Activated naive CD4-positive, alpha-beta T cell treated with anti-CD3 and anti-CD28 coated beads, Interleukin-2, amount 10 ng/mL, durations not matched to agents 7 days and 5 days (primary cell): ENCODE measurements around the gene SPESP1.
"Not testable (repeated sequence)": the region's sequence is repeated elsewhere in the genome, so short reads cannot be mapped to it uniquely, and the experiment has no call there.

Source experiments
- CTCF ChIA-PET: fragments of 350-600 bp; sonication (Branson Sonifier 250); formaldehyde crosslinking; loops from one replicate; lab custom pipeline; 2021; ENCODE audit warnings: antibody characterized with exemption; lab: Charles Lee
- DNase-seq: peaks from one replicate; pipeline ENCODE4 v3.0.0-alpha.2; 2020
- H3K27ac Mint-ChIP-seq: one replicate; pipeline ENCODE4 v1.8.0; 2021; ENCODE audit warnings: mild to moderate bottlenecking, moderate library complexity, mixed read lengths
- H3K27me3 Mint-ChIP-seq: one replicate; pipeline ENCODE4 v1.8.0; 2021; ENCODE audit warnings: mild to moderate bottlenecking, mixed read lengths
- H3K36me3 Mint-ChIP-seq: one replicate; pipeline ENCODE4 v1.8.0; 2021; ENCODE audit warnings: mixed read lengths
- H3K4me1 Mint-ChIP-seq: one replicate; pipeline ENCODE4 v1.8.0; 2021; ENCODE audit warnings: mixed read lengths
- H3K4me3 Mint-ChIP-seq: one replicate; pipeline ENCODE4 v1.8.0; 2021; ENCODE audit warnings: mild to moderate bottlenecking, moderate library complexity, mixed read lengths
- H3K9me3 Mint-ChIP-seq: one replicate; pipeline ENCODE4 v1.8.0; 2021; ENCODE audit warnings: mixed read lengths

SPESP1 gene

DNA sequence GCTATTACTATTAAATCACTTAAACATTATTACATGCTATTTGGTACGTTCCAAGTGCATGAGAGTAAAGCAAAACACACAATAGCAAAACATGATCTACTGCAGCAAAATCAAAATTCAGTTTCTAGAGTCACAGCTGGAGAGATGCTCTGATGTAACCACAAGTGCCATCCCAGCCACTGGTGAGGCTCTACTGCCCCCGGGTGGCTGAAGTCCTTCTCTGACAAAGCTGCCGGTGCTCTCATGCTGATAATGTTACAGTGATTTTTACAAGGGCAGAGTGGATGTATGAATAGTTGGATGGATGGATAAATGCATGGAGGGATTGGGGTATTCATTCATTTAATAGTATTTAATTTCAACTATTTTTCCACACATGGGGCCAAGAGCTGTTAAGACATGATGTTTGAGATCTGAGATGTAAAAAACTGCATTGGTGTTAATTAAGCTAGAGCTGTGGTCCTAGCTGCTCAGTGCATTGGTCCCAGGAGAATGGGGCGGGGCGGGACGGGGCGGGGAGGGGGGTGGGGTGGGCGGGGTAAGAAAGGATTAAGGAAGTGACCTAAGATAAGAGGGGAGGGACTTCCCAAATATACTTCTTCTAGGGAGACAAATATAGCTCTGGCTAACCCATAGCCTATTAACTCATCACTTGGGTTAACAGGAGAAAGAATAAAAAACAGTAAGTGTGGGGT, 5.3 kb upstream of the SPESP1 start:
- CTCF ChIA-PET, result interaction anchor here (0.6 to 2.3 kb wide), 18 partner anchors 10 to 375 kb away, joined by 3 to 13 read pairs (median 4); no protein-coding TSS in a partner anchor
- Mint-ChIP-seq H3K27ac (no peak overlapping the region), H3K4me3 (no peak overlapping the region), H3K4me1 (no peaks in the 10 kb centered on the region), H3K36me3 (no peaks in the 10 kb centered on the region), H3K9me3 (peaks cover 4% of the 10 kb centered on the region), H3K27me3 (peaks cover 26% of the 10 kb centered on the region)
- peak; percentile 77 for DNase-seq

DNA sequence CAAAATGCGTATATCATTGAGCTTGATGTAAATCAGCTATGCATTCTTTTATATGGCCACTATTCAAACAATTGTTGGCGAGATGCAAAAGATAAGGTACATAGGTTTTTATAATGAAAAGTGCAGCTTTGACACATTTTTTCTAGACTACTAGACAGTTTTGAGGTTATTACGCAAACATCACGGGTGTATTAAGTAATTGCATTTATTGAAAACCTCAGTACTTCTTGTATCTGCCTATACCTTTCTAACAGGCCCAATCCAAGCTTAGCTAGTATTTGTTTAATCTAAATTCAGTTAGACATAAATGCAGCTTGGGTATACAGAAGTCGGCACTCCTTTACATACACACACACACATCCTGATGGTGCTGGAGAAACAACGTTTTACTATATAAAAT, 2.7 kb downstream of the SPESP1 start:
- Mint-ChIP-seq H3K4me3 (no peak overlapping the region), H3K4me1 (peaks cover 3% of the 10 kb centered on the region), H3K36me3 (no peaks in the 10 kb centered on the region), H3K27me3 (peaks cover 8% of the 10 kb centered on the region), H3K27ac (no peak overlapping the region), H3K9me3 (peaks cover 5% of the 10 kb centered on the region)
- DNase-seq, result no peak
- CTCF ChIA-PET, result interaction anchor here (0.5 kb wide), 1 partner anchor 277 kb away, joined by 3 read pairs; no protein-coding TSS in a partner anchor

DNA sequence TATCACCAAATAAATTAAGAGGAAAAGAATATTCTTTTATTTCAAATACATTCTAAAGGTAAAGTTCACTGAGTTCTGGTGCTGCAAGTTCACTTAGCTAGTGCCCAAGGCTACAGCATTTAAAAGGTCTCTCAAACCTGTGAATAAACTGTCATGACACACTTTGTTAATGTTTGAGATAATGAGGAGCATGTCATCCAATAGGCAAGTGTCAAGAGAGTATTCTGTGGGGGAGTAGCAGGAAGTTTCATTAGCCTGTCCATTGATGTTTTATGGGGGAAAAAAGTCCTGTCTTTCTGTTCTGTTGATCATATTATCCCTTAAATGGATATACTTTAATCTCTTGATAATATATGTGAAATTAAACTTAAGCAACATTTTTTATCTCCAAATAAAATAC, 4.0 kb downstream of the SPESP1 start:
- no peak overlapping the region for H3K4me3 Mint-ChIP-seq
- CTCF ChIA-PET, result no interaction called here
- no peaks in the 10 kb centered on the region for H3K36me3 Mint-ChIP-seq
- no peak overlapping the region for H3K27ac Mint-ChIP-seq
- H3K9me3 Mint-ChIP-seq, result peaks cover 5% of the 10 kb centered on the region
- DNase-seq, result no peak
- peaks cover 3% of the 10 kb centered on the region for H3K4me1 Mint-ChIP-seq
- H3K27me3 Mint-ChIP-seq, result peaks cover 5% of the 10 kb centered on the region

DNA sequence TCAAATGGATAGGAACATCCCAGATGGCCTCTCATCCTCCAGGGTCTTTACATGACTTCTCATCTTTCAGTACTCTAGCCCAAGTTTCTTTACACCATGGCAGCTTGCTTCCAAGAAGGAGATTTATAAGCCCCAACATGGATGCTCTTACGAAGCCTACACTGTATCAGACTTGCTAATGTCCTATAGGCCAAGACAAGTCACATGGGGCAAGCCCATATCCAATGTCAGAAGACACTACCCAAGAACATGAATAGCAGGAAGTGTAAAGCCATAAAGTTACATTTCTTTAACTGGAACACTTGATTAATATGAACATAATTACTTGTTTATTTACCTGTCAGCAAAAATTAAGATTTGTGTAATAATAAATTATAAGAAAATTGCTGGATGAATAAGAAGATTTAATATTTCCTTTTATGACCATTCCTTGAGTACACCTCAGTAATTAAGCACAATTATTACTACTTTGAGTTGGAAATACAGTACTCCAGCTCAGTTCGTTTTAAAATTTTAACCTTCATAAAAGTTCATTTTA, 5.1 kb downstream of the SPESP1 start:
- Mint-ChIP-seq H3K9me3 (no peaks in the 10 kb centered on the region), H3K4me3 (no peak overlapping the region), H3K4me1 (peaks cover 3% of the 10 kb centered on the region), H3K36me3 (no peaks in the 10 kb centered on the region), H3K27ac (no peak overlapping the region), H3K27me3 (peaks cover 3% of the 10 kb centered on the region)
- CTCF ChIA-PET, result interaction anchor here (1.2 kb wide), 1 partner anchor 10 kb away, joined by 3 read pairs; no protein-coding TSS in a partner anchor
- DNase-seq, result no peak

DNA sequence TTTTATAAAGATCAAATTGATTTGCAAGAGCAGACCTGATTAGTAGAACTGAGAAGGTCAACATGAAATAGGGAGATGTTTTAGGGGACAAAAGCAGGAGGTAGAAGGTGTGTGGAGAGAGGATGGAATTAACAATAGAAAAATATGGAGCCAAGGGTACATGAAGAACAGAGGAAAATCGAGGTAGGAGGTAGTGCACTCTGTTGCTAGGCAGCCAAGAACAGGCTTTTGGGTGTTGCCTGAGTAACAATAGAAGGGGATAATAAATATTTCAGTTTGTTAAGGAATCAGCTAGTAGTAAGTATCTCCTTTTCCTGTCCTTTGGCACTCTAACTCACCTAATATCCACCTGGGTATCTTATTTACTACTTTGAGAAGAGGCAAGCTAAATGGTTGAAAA, 9.2 kb downstream of the SPESP1 start:
- H3K27ac Mint-ChIP-seq, result no peak overlapping the region
- no peak for DNase-seq

DNA sequence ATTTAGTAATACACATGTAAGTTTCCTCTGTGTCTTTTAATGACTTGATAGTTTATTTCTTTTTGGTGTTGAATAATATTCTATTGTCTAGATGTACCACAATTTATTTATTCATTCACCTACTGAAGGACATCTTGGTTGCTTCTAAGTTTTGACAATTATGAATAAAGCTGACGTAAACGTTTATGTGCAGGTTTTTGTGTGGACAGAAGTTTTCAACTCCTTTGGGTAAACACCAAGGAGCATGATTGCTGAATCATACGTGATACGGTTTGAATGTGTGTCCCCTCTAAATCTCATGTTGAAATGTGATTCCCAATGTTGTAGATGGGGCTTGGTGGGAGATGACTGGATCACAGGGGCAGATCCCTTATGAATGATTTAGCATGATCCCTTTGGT, 21.5 kb downstream of the SPESP1 start:
- H3K36me3 Mint-ChIP-seq, result no peaks in the 10 kb centered on the region
- peaks cover 9% of the 10 kb centered on the region for H3K27me3 Mint-ChIP-seq
- CTCF ChIA-PET, result no interaction called here
- no peaks in the 10 kb centered on the region for H3K9me3 Mint-ChIP-seq
- H3K27ac Mint-ChIP-seq, result no peak overlapping the region
- H3K4me3 Mint-ChIP-seq, result no peak overlapping the region
- DNase-seq, result no peak
- no peaks in the 10 kb centered on the region for H3K4me1 Mint-ChIP-seq

More for the DNA sequence above, 9.2 kb downstream of the SPESP1 start:
- no peaks in the 10 kb centered on the region for H3K4me1 Mint-ChIP-seq
- peaks cover 3% of the 10 kb centered on the region for H3K27me3 Mint-ChIP-seq
- CTCF ChIA-PET, result no interaction called here
- H3K36me3 Mint-ChIP-seq, result no peaks in the 10 kb centered on the region
- no peaks in the 10 kb centered on the region for H3K9me3 Mint-ChIP-seq
- H3K4me3 Mint-ChIP-seq, result no peak overlapping the region

DNA sequence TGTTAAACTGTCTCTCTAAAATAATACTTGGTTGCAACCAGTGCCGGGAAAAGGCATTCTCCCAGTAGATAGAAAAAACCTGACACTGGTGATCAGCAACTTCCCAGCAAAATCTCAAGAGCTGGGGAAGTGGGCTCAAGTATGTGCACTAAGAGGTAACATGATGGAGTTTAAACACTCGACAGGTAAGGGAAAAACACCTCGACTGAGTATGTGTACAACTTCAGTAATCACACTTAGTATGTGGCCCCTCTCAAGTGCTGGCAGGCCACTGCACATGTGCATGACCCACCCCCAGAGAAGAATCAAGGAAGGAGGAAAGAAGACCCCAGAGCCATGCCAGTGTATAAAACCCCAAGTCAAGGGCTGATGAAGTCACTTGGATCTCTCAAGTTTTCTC, 27.4 kb downstream of the SPESP1 start:
- DNase-seq, result no peak
- H3K4me3 Mint-ChIP-seq, result no peak overlapping the region
- CTCF ChIA-PET, result no interaction called here
- no peaks in the 10 kb centered on the region for H3K36me3 Mint-ChIP-seq
- peaks cover 11% of the 10 kb centered on the region for H3K27me3 Mint-ChIP-seq
- H3K27ac Mint-ChIP-seq, result no peak overlapping the region
- H3K4me1 Mint-ChIP-seq, result no peaks in the 10 kb centered on the region
- H3K9me3 Mint-ChIP-seq, result no peaks in the 10 kb centered on the region

DNA sequence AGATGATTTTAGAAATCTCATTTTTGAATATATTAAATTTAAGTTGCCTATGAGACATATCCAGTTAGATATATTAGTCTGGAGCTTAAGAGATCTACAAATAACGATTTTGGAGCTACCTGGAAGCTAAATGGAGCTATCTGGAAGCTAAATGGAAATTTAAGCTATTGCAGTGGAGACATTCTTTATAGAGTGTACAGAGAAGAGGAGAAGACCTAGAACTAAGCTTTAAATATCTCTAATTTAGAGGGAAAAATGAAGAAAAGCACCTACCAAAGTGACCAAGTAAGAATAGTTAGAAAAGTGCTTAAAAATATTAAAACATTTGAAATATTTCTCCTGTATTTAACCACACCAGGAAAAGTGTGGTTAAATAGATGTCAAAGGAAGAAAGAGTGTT, 28.3 kb downstream of the SPESP1 start:
- Mint-ChIP-seq H3K9me3 (no peaks in the 10 kb centered on the region), H3K27me3 (peaks cover 11% of the 10 kb centered on the region), H3K4me1 (no peaks in the 10 kb centered on the region), H3K27ac (no peak overlapping the region), H3K4me3 (no peak overlapping the region), H3K36me3 (no peaks in the 10 kb centered on the region)
- no peak for DNase-seq
- CTCF ChIA-PET, result interaction anchor here (0.6 kb wide), 1 partner anchor 46 kb away, joined by 3 read pairs; no protein-coding TSS in a partner anchor

DNA sequence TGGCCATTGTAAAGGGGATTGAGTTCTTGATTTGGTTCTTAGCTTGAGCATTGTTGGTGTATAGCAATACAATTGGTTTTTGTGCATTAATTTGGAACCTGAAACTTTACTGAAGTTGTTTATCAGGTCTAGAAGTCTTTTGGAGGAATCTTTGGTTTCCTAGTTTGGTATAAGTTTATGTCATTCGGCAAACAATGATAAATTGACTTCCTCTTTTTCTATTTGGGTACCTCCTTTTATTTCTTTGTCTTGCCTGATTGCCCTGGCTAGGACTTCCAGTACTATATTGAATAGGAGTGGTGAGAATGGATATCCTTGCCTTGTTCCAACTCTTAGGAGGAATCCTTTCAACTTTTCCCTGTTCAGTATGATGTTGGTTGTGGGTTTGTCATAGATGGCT, 32.1 kb downstream of the SPESP1 start:
- H3K27me3 Mint-ChIP-seq, result peaks cover 7% of the 10 kb centered on the region
- no peak overlapping the region for H3K4me3 Mint-ChIP-seq
- H3K27ac Mint-ChIP-seq, result no peak overlapping the region
- no peak for DNase-seq
- CTCF ChIA-PET, result no interaction called here
- no peaks in the 10 kb centered on the region for H3K9me3 Mint-ChIP-seq
- H3K36me3 Mint-ChIP-seq, result no peaks in the 10 kb centered on the region
- H3K4me1 Mint-ChIP-seq, result no peaks in the 10 kb centered on the region

DNA sequence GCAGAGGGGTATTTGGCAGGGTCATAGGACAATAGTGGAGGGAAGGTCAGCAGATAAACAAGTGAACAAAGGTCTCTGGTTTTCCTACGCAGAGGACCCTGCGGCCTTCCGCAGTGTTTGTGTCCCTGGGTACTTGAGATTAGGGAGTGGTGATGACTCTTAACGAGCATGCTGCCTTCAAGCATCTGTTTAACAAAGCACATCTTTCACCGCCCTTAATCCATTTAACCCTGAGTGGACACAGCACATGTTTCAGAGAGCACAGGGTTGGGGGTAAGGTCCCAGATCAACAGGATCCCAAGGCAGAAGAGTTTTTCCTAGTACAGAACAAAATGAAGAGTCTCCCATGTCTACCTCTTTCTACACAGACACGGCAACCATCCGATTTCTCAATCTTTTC, 33.4 kb downstream of the SPESP1 start:
- DNase-seq, H3K36me3 Mint-ChIP-seq, H3K9me3 Mint-ChIP-seq, H3K27ac Mint-ChIP-seq, H3K4me1 Mint-ChIP-seq, CTCF ChIA-PET, H3K4me3 Mint-ChIP-seq, H3K27me3 Mint-ChIP-seq: not testable (repeated sequence)

DNA sequence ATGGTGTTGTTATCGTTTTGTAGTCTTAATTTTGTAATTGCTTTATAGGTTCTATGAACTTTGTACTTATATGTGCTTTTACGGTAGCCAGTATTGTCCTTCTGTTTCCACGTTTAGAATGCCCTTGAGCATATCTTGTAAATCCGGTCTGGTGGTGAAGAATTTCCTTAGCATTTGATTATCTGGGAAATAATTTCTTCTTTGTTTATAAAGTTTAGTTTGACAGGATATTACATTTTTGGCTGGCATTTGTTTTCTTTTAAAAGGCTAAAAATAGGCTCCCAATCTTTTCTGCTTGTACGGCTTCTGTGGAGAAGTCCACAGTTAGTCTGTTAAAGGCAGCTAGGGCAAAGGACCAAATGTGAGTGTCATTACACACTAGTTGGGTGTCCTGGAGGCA, 36.7 kb downstream of the SPESP1 start:
- Mint-ChIP-seq H3K4me3 (no peak overlapping the region), H3K36me3 (no peaks in the 10 kb centered on the region), H3K27ac (no peak overlapping the region), H3K27me3 (peaks cover 5% of the 10 kb centered on the region), H3K4me1 (no peaks in the 10 kb centered on the region), H3K9me3 (peaks cover 6% of the 10 kb centered on the region)
- DNase-seq, result no peak
- CTCF ChIA-PET, result no interaction called here

DNA sequence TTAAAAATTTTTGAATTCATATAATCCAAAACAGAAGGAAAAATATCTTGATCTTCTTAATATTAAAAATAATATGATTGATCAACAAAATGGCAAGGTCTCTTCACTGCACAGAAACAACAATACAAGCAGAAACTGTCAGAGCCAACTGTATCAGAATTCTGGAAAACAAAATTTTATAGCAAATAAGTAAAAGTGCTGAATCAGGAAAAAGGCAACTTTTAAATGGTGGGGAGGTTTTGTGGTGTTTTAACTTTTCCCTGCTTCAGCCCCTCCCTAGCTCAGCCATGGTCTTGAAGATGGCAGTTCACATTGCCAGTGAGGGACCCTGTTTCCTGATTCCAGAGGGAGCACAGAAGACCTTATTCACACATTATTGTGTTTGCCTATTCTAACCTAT, 37.6 kb downstream of the SPESP1 start:
- Mint-ChIP-seq H3K27ac (no peak overlapping the region), H3K9me3 (peaks cover 6% of the 10 kb centered on the region), H3K27me3 (peaks cover 12% of the 10 kb centered on the region), H3K4me3 (no peak overlapping the region), H3K4me1 (no peaks in the 10 kb centered on the region), H3K36me3 (no peaks in the 10 kb centered on the region)
- CTCF ChIA-PET, result no interaction called here
- no peak for DNase-seq

DNA sequence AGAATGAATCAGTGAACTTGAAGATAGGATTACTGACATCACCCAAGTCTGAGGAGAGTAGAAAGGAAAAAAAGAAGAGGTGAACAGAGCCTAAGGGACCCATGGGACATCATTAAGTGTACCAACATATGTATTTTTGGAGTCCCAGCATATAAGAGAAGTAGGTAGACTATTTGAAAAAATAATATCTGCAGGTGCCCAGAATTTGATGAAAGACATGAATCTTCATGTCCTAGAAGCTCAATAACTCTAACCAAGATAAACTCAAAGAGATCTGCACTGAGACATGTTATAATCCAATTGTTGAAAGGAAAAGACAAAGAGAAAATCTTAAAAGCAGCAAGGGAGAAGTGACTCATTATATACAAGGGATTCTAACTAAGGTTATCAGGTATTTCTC, 39.0 kb downstream of the SPESP1 start:
- Mint-ChIP-seq H3K4me3 (no peak overlapping the region), H3K27ac (no peak overlapping the region), H3K27me3 (peaks cover 13% of the 10 kb centered on the region), H3K36me3 (no peaks in the 10 kb centered on the region), H3K4me1 (no peaks in the 10 kb centered on the region), H3K9me3 (peaks cover 6% of the 10 kb centered on the region)
- DNase-seq, result no peak
- CTCF ChIA-PET, result no interaction called here

DNA sequence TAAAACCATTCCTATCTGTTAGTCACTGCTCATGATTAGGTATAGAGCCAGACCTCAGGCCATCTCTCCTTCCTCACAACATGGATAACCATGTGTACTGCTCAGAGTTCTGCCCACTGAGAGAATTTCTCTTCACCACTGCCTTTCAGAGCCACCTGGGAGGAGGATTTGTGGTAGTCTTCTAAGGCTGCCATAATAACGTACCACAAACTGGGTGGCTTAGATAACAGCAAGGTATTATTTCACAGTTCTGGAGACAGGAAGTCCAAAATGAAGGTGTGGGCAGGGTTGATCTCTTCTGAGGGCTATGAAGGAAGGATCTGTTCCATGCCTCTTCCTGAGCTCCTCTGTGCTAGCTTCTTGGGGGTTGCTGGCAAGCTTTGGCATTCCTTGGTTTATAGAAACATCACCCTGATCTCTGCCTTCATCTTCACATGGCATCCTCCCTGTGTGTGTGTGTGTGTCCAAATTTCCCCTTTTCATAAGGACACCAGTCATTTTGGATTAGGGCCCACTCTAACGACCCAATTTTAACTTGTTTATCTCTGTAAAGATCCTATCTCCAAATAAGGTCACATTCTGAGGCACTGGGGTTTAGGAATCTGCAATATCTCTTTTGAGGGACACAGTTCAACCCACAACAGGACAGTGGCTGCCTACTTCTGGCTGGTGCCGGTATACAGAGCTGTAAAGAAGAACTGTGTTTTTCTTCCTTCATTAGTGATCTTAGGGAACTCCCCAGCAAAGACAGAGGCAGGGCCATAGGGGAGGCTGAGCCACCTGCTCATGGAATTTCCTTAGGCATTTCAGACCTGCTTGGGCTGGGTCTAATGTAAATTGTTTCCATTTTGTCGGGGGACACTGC, 42.1 kb downstream of the SPESP1 start:
- Mint-ChIP-seq H3K9me3 (peaks cover 8% of the 10 kb centered on the region), H3K27ac (no peak overlapping the region), H3K27me3 (peaks cover 9% of the 10 kb centered on the region), H3K4me1 (no peaks in the 10 kb centered on the region), H3K4me3 (no peak overlapping the region), H3K36me3 (no peaks in the 10 kb centered on the region)
- no peak for DNase-seq
- CTCF ChIA-PET, result no interaction called here
